WTC11 (cell line): ENCODE measurements around the gene FAM20B. TPM values are rescaled to one million over a fixed set of nuclear protein-coding genes. Genes with fewer than 3 reads are reported as not detected.

ENCODE experiments used
- ATAC-seq: fragments of 200-7000 bp; cut with Tn5 transposase; 2 replicates; pipeline ENCODE4 v1.10.0; 2021; ENCODE audit warnings: mild to moderate bottlenecking, moderate library complexity
- CTCF ChIA-PET: fragments of 300-600 bp; sonication (Branson Sonifier 250); formaldehyde crosslinking; loops from one replicate; lab custom pipeline; 2021; ENCODE audit warnings: antibody characterized with exemption; lab: Charles Lee
- POLR2A ChIA-PET: fragments of 350-600 bp; sonication (Branson Sonifier 250); formaldehyde crosslinking; loops from one replicate; lab custom pipeline; 2021; ENCODE audit warnings: antibody characterized with exemption; lab: Charles Lee
- DNase-seq: peaks from one replicate; pipeline ENCODE4 v3.0.0; 2021; ENCODE audit warnings: low spot score
- H3K27ac Mint-ChIP-seq: 2 replicates; pipeline ENCODE4 v1.8.0; 2021; ENCODE audit warnings: mixed read lengths
- H3K27me3 Mint-ChIP-seq: 2 replicates; pipeline ENCODE4 v1.8.0; 2021; ENCODE audit warnings: low read depth, mild to moderate bottlenecking, moderate library complexity, mixed read lengths
- H3K36me3 Mint-ChIP-seq: 2 replicates; pipeline ENCODE4 v1.8.0; 2021; ENCODE audit warnings: mixed read lengths
- H3K4me1 Mint-ChIP-seq: 2 replicates; pipeline ENCODE4 v1.8.0; 2022; ENCODE audit warnings: mixed read lengths
- H3K4me3 Mint-ChIP-seq: 2 replicates; pipeline ENCODE4 v1.8.0; 2021; ENCODE audit warnings: mild to moderate bottlenecking, moderate library complexity, mixed read lengths
- H3K9me3 Mint-ChIP-seq: 2 replicates; pipeline ENCODE4 v1.8.0; 2021; ENCODE audit warnings: mixed read lengths
- AR ChIP-seq: fragments of 250-450 bp; sonication (Bioruptor Pico); IDR thresholded peaks from 2 replicates; pipeline ENCODE4 v1.9.0; 2021; ENCODE audit warnings: mild to moderate bottlenecking
- CBFB ChIP-seq: sonication (generic); formaldehyde crosslinking; IDR thresholded peaks from 2 replicates; pipeline ENCODE4 v1.8.1; 2022; ENCODE audit warnings: mild to moderate bottlenecking, low read depth, missing genetic modification reagents
- CDX4 ChIP-seq: fragments of 250-450 bp; sonication (Bioruptor Pico); IDR thresholded peaks from 2 replicates; pipeline ENCODE4 v1.9.0; 2021; ENCODE audit warnings: moderate library complexity, mild to moderate bottlenecking, inconsistent platforms, borderline replicate concordance
- EMX1 ChIP-seq: fragments of 250-450 bp; sonication (Bioruptor Pico); IDR thresholded peaks from 2 replicates; pipeline ENCODE4 v1.8.0; 2021; ENCODE audit warnings: mild to moderate bottlenecking
- ESRRA ChIP-seq: sonication (generic); formaldehyde crosslinking; IDR thresholded peaks from 2 replicates; pipeline ENCODE4 v1.8.1; 2022; ENCODE audit warnings: mild to moderate bottlenecking, missing genetic modification reagents, borderline replicate concordance
- FOXK1 ChIP-seq: sonication (generic); formaldehyde crosslinking; IDR thresholded peaks from 2 replicates; pipeline ENCODE4 v1.8.0; 2022; ENCODE audit warnings: mild to moderate bottlenecking, moderate library complexity, missing genetic modification reagents
- GRHL2 ChIP-seq: fragments of 250-450 bp; sonication (Bioruptor Pico); IDR thresholded peaks from 2 replicates; pipeline ENCODE4 v1.8.0; 2022; ENCODE audit warnings: mild to moderate bottlenecking, moderate library complexity; ENCODE audit not compliant: insufficient replicate concordance, severe bottlenecking
- OVOL2 ChIP-seq: fragments of 250-450 bp; sonication (Bioruptor Pico); IDR thresholded peaks from 2 replicates; pipeline ENCODE4 v1.9.0; 2021; ENCODE audit warnings: mild to moderate bottlenecking, borderline replicate concordance
- SMAD3 ChIP-seq: sonication (generic); formaldehyde crosslinking; IDR thresholded peaks from 2 replicates; pipeline ENCODE4 v1.8.0; 2022; ENCODE audit warnings: missing genetic modification reagents, mild to moderate bottlenecking, borderline replicate concordance
- SMAD4 ChIP-seq: sonication (generic); formaldehyde crosslinking; IDR thresholded peaks from 2 replicates; pipeline ENCODE4 v1.8.0; 2022; ENCODE audit warnings: mild to moderate bottlenecking, missing genetic modification reagents
- TCF7 ChIP-seq: sonication (generic); formaldehyde crosslinking; IDR thresholded peaks from 2 replicates; pipeline ENCODE4 v1.8.0; 2022; ENCODE audit warnings: mild to moderate bottlenecking, low read depth, missing genetic modification reagents, moderate library complexity
- TP53 ChIP-seq: sonication (generic); formaldehyde crosslinking; IDR thresholded peaks from 2 replicates; pipeline ENCODE4 v1.8.1; 2023; ENCODE audit warnings: mild to moderate bottlenecking, missing genetic modification reagents
- ZNF219 ChIP-seq: sonication (generic); formaldehyde crosslinking; IDR thresholded peaks from 2 replicates; pipeline ENCODE4 v1.8.0; 2023; ENCODE audit warnings: missing genetic modification reagents, mild to moderate bottlenecking, borderline replicate concordance
- ZNF263 ChIP-seq: sonication (generic); formaldehyde crosslinking; IDR thresholded peaks from 2 replicates; pipeline ENCODE4 v1.8.1; 2022; ENCODE audit warnings: low read depth, mild to moderate bottlenecking, moderate library complexity, missing genetic modification reagents
- ZNF317 ChIP-seq: sonication (generic); formaldehyde crosslinking; IDR thresholded peaks from 2 replicates; pipeline ENCODE4 v1.8.1; 2023; ENCODE audit warnings: low read depth, mild to moderate bottlenecking, moderate library complexity, missing genetic modification reagents, borderline replicate concordance
- ZNF425 ChIP-seq: fragments of 250-450 bp; sonication (Bioruptor Pico); conservative IDR thresholded peaks from 2 replicates; pipeline ENCODE4 v1.9.0; 2021; ENCODE audit warnings: mild to moderate bottlenecking
- total RNA-seq: library from RNA; stranded (reverse); gene quantifications from 3 replicates; pipeline ENCODE4 v1.2.3, GENCODE V29; 2021
- TF ChIP-seq, protein P1 (sequence below): sonication (generic); formaldehyde crosslinking; IDR thresholded peaks from 2 replicates; pipeline ENCODE4 v1.8.0; 2023; ENCODE audit warnings: missing genetic modification reagents, mild to moderate bottlenecking, borderline replicate concordance
- TF ChIP-seq, protein P2 (sequence below): sonication (generic); formaldehyde crosslinking; IDR thresholded peaks from 2 replicates; pipeline ENCODE4 v1.8.1; 2023; ENCODE audit warnings: mild to moderate bottlenecking, missing genetic modification reagents
- TF ChIP-seq, protein P3 (sequence below): sonication (generic); formaldehyde crosslinking; IDR thresholded peaks from 2 replicates; pipeline ENCODE4 v1.8.1; 2023; ENCODE audit warnings: mild to moderate bottlenecking, missing genetic modification reagents, moderate library complexity

FAM20B gene
- total RNA-seq, 1 experiment from 2014 or later, result 36.1 TPM

- H3K4me3 Mint-ChIP-seq, result no peak overlapping the region
- POLR2A ChIA-PET, result no interaction called here
- H3K27me3 Mint-ChIP-seq, result no peaks in the 10 kb centered on the region
- peaks cover 24% of the 10 kb centered on the region for H3K36me3 Mint-ChIP-seq
- no peak for DNase-seq
- TF ChIP-seq SMAD3 (no peak), ZNF425 (CRISPR knock-in tag) (no peak), ZNF219 (CRISPR knock-in tag) (no peak)
- TF ChIP-seq, all 79 proteins: peak for 0
- Mint-ChIP-seq H3K27ac (no peak overlapping the region), H3K4me1 (peaks cover 18% of the 10 kb centered on the region), H3K9me3 (peaks cover 4% of the 10 kb centered on the region)
- no peak for ATAC-seq
- CTCF ChIA-PET, result no interaction called here
Observed at GRCh38 chr1:179061360-179062282, 35.9 kb downstream of the FAM20B start.

DNA sequence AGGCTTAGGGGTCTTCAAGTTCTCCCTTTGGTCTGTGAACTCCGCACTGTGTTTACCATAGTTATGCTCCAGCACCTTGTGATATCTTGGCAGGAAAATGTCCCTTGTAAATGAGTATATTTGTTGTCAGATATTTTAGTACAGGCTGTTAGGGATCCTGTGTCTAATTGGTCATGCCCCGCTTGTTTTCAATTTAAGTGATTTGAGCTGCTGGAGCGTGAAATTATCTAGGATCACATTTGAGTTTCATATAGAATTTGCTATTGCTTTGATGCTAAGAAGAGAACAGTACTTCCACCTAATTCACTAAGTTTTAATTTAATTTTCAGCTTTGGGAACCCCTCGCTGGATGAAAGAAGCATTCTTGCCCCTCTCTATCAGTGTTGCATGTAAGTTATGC lies 40.8 kb downstream of the FAM20B start:
- CTCF ChIA-PET, result no interaction called here
- no peak for DNase-seq
- no peaks in the 10 kb centered on the region for H3K27me3 Mint-ChIP-seq
- no peak for ATAC-seq
- no peak overlapping the region for H3K27ac Mint-ChIP-seq
- H3K4me1 Mint-ChIP-seq, result no peaks in the 10 kb centered on the region
- POLR2A ChIA-PET, result no interaction called here
- H3K4me3 Mint-ChIP-seq, result no peak overlapping the region
- H3K36me3 Mint-ChIP-seq, result peaks cover 21% of the 10 kb centered on the region
- no peaks in the 10 kb centered on the region for H3K9me3 Mint-ChIP-seq
- TF ChIP-seq ZNF317 (CRISPR knock-in tag) (no peak), CDX4 (CRISPR knock-in tag) (no peak), AR (CRISPR knock-in tag) (no peak), ZNF263 (CRISPR knock-in tag) (no peak), FOXK1 (no peak), SMAD4 (CRISPR knock-in tag) (no peak), CBFB (CRISPR knock-in tag) (no peak), TP53 (CRISPR knock-in tag) (no peak), EMX1 (CRISPR knock-in tag) (no peak), GRHL2 (no peak), TCF7 (CRISPR knock-in tag) (no peak), OVOL2 (CRISPR knock-in tag) (no peak), ESRRA (CRISPR knock-in tag) (no peak), ZNF219 (CRISPR knock-in tag) (no peak)
- TF ChIP-seq, protein P1, sequence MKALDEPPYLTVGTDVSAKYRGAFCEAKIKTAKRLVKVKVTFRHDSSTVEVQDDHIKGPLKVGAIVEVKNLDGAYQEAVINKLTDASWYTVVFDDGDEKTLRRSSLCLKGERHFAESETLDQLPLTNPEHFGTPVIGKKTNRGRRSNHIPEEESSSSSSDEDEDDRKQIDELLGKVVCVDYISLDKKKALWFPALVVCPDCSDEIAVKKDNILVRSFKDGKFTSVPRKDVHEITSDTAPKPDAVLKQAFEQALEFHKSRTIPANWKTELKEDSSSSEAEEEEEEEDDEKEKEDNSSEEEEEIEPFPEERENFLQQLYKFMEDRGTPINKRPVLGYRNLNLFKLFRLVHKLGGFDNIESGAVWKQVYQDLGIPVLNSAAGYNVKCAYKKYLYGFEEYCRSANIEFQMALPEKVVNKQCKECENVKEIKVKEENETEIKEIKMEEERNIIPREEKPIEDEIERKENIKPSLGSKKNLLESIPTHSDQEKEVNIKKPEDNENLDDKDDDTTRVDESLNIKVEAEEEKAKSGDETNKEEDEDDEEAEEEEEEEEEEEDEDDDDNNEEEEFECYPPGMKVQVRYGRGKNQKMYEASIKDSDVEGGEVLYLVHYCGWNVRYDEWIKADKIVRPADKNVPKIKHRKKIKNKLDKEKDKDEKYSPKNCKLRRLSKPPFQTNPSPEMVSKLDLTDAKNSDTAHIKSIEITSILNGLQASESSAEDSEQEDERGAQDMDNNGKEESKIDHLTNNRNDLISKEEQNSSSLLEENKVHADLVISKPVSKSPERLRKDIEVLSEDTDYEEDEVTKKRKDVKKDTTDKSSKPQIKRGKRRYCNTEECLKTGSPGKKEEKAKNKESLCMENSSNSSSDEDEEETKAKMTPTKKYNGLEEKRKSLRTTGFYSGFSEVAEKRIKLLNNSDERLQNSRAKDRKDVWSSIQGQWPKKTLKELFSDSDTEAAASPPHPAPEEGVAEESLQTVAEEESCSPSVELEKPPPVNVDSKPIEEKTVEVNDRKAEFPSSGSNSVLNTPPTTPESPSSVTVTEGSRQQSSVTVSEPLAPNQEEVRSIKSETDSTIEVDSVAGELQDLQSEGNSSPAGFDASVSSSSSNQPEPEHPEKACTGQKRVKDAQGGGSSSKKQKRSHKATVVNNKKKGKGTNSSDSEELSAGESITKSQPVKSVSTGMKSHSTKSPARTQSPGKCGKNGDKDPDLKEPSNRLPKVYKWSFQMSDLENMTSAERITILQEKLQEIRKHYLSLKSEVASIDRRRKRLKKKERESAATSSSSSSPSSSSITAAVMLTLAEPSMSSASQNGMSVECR (CRISPR knock-in tag), result no peak
- TF ChIP-seq, protein P2, sequence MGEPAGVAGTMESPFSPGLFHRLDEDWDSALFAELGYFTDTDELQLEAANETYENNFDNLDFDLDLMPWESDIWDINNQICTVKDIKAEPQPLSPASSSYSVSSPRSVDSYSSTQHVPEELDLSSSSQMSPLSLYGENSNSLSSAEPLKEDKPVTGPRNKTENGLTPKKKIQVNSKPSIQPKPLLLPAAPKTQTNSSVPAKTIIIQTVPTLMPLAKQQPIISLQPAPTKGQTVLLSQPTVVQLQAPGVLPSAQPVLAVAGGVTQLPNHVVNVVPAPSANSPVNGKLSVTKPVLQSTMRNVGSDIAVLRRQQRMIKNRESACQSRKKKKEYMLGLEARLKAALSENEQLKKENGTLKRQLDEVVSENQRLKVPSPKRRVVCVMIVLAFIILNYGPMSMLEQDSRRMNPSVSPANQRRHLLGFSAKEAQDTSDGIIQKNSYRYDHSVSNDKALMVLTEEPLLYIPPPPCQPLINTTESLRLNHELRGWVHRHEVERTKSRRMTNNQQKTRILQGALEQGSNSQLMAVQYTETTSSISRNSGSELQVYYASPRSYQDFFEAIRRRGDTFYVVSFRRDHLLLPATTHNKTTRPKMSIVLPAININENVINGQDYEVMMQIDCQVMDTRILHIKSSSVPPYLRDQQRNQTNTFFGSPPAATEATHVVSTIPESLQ (CRISPR knock-in tag), result no peak
- TF ChIP-seq, protein P3, sequence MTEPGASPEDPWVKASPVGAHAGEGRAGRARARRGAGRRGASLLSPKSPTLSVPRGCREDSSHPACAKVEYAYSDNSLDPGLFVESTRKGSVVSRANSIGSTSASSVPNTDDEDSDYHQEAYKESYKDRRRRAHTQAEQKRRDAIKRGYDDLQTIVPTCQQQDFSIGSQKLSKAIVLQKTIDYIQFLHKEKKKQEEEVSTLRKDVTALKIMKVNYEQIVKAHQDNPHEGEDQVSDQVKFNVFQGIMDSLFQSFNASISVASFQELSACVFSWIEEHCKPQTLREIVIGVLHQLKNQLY (CRISPR knock-in tag), result no peak
